Activated T-helper 1 cell treated with anti-CD3 and anti-CD28 coated beads, Interleukin-2, amount 50 U/mL, for 16 hours (primary cell): ENCODE data around the gene VPS18.

Experiments
- DNase-seq, 2 donors: peaks; one replicate each; pipeline ENCODE4 v3.0.0-alpha.2; 2020; ENCODE audit warnings: low read depth in 1 of 2, low spot score in 1 of 2

The VPS18 gene

GRCh38 chr15:40932649-40933516 is 38.6 kb downstream of the VPS18 start:
- no peak for DNase-seq

GRCh38 chr15:40933517-40933902 is 39.3 kb downstream of the VPS18 start:
- no peak for DNase-seq

DNA sequence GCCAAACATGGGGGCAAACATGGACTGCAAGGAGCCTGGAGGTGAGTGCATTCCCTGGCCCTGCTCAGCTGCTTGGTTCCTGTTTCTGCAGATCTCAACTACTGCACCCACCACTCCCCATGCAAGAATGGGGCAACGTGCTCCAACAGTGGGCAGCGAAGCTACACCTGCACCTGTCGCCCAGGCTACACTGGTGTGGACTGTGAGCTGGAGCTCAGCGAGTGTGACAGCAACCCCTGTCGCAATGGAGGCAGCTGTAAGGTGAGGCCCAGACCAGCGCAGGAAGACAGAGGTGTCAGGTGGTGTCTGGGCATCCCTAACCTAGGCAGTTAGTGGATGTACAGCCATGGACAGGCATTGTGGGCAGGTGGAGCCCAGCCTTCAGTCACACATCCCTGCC is 40.2 kb downstream of the VPS18 start:
- no peak for DNase-seq

DNA sequence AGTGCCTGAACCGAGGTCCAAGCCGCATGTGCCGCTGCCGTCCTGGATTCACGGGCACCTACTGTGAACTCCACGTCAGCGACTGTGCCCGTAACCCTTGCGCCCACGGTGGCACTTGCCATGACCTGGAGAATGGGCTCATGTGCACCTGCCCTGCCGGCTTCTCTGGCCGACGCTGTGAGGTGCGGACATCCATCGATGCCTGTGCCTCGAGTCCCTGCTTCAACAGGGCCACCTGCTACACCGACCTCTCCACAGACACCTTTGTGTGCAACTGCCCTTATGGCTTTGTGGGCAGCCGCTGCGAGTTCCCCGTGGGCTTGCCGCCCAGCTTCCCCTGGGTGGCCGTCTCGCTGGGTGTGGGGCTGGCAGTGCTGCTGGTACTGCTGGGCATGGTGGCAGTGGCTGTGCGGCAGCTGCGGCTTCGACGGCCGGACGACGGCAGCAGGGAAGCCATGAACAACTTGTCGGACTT is 42.0 kb downstream of the VPS18 start:
- DNase-seq: no peak

GRCh38 chr15:40936709-40937666 is 42.7 kb downstream of the VPS18 start:
- no peak for DNase-seq

DNA sequence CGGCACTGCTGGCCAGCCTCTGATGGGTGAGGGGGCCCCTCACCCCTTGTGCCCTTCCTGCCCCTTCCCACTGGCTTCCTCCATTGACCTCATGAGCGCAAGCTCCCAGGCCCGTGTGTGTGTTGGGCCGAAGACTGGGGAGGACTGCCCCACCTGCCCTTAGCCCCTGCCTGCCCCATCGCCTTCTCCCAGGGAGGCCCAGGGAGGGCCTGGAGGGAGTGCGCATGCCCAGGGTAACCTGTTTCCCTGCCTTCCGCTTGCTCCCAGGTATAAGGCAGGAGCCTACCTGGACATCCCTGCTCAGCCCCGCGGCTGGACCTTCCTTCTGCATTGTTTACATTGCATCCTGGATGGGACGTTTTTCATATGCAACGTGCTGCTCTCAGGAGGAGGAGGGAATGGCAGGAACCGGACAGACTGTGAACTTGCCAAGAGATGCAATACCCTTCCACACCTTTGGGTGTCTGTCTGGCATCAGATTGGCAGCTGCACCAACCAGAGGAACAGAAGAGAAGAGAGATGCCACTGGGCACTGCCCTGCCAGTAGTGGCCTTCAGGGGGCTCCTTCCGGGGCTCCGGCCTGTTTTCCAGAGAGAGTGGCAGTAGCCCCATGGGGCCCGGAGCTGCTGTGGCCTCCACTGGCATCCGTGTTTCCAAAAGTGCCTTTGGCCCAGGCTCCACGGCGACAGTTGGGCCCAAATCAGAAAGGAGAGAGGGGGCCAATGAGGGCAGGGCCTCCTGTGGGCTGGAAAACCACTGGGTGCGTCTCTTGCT is 43.7 kb downstream of the VPS18 start:
- DNase-seq: no peak

GRCh38 chr15:40938536-40938870 is 44.3 kb downstream of the VPS18 start:
- DNase-seq: no peak

- no peak for DNase-seq
These were observed 46.1 kb downstream of the VPS18 start for GRCh38 chr15:40940296-40940801.

DNA sequence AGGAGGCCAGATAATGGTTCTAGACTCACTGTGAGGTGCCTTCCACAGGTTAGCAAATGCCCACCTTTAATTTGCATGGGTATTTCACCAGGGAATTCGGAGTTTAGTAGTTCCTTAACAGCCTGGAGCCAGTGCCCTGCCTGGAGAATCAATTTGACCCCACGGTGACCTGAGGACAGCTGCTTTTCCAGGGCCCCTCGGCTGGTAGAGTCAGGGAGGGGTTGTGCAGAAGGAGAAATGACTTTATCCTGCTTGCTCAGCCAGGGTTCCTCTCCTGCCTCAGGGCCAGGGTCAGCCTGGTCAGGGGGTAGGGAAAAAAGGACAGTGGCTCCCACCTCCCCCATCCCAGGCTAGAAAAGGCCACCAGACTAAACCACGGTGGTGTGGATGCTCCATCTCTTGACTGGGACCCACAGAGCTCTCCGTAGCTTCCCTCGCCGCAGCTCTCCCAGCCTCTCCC is 46.8 kb downstream of the VPS18 start:
- no peak for DNase-seq

GRCh38 chr15:40941528-40942336 is 47.5 kb downstream of the VPS18 start:
- DNase-seq: peak; percentile 30 to 54

DNA sequence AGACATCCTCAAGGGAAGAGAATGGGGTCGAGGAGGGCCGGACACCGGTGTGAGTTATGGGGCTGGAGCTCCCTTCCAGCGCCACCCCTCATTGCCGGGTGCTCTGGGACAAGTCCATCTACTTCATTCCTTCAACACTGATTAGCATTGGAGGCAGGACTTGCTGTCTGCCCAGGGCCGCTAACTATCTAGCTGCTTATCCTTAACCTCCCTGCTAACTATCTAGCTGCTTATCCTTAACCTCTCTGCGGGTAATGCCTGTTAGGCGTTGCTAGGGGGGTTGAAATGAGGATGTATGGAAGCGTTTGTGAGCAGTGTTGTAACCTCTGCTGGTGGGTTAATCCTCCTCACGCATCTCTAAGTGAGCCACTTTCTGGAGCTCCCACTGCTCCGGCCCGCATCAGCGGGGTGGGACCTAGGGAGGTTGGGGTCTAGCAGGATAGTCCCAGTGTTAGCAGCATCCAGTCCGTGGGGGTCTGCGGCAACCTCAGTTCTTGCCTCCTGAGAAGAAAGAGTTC is 48.1 kb downstream of the VPS18 start:
- DNase-seq: no peak

DNA sequence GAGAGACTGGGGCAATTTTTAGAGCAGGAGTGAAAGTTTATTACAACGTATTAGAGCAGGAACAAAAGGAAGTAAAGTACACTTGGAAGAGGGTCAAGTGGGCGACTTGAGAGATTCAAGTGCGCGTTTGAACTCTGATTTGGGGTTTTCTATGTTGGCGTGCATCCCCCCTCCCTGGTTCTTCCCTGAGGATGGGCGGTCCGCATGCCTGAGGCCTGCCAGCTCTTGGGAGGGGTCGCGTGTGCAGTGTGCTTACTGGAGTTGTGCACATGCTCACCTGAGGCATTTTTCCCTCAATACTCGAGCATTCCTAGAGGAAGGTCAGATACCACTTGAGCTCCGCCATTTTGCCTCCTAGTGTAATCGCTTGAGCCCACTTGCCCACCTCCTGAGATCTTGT is 48.6 kb downstream of the VPS18 start:
- no peak for DNase-seq

DNA sequence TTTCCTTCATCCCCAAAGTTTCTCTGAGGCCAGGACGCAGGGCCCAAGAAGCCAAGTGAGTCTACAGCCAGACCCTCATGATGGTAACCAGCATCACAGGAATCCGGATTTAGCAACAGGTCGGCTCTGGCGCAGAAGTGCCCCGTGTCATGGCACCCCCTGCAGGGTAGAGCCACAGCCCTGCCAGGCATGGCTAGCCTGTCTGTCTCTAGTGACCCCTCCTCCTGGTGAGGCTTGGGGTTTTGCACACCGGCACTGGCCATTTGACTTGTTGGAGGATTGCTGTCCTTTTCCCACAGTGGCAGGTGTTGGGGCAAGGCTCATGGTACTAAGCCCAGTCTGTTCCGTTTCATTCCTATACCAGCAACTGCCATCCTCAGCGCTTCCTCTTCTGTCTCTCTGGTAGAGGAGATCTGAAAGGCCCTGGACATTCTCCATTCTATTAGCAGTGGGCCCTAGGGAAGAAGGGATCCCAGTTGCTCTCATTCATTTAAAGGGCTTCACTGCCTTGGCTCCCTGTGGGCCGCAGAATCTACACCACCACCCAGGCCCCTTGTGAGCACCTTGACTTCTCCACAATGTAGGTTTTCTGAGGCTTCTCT is 49.6 kb downstream of the VPS18 start:
- no peak for DNase-seq

GRCh38 chr15:40944510-40945296 is 50.5 kb downstream of the VPS18 start:
- DNase-seq: no peak

GRCh38 chr15:40948706-40949473 is 54.6 kb downstream of the VPS18 start:
- DNase-seq: no peak

GRCh38 chr15:40949756-40950207 is 55.5 kb downstream of the VPS18 start:
- DNase-seq: no peak

GRCh38 chr15:40951764-40952163 is 57.5 kb downstream of the VPS18 start:
- no peak for DNase-seq
